Stomach smooth muscle (tissue), 2 donors: ENCODE measurements around the gene UBAP2L.
"Not testable (repeated sequence)": the region's sequence is repeated elsewhere in the genome, so short reads cannot be mapped to it uniquely, and the experiment has no call there.

Source experiments
- H3K27ac ChIP-seq: one replicate; pipeline ENCODE4 v1.7.0; 2013; ENCODE audit warnings: mild to moderate bottlenecking, low read length, inconsistent platforms
- H3K27me3 ChIP-seq, 2 donors: one replicate each; pipeline ENCODE4 v1.7.0; 2013; ENCODE audit warnings: low read length in 2 of 2; ENCODE audit not compliant: insufficient read depth in 2 of 2, control insufficient read depth in 1 of 2
- H3K36me3 ChIP-seq, 2 donors: one replicate each; pipeline ENCODE4 v1.7.0; 2013; ENCODE audit warnings: low read length in 2 of 2; ENCODE audit not compliant: control insufficient read depth in 2 of 2, insufficient read depth in 2 of 2
- H3K4me1 ChIP-seq: one replicate; pipeline ENCODE4 v1.7.0; 2013; ENCODE audit warnings: low read length; ENCODE audit not compliant: control insufficient read depth, insufficient read depth
- H3K4me3 ChIP-seq, 2 donors: one replicate each; pipeline ENCODE4 v1.7.0; 2013; ENCODE audit warnings: low read length in 2 of 2
- H3K9ac ChIP-seq, 2 donors: one replicate each; pipeline ENCODE4 v1.7.0; 2013; ENCODE audit warnings: low read length in 2 of 2, mild to moderate bottlenecking in 1 of 2
- H3K9me3 ChIP-seq, 2 donors: one replicate each; pipeline ENCODE4 v1.7.0; 2013; ENCODE audit warnings: low read length in 2 of 2; ENCODE audit not compliant: control insufficient read depth in 2 of 2
- donor health status: healthy.
- donor health status: Pancreatic carcinoma.

UBAP2L gene

GRCh38 chr1:154312229-154313065 is 91.7 kb downstream of the UBAP2L start:
- not testable (repeated sequence) for H3K9me3 ChIP-seq, H3K4me3 ChIP-seq, H3K27ac ChIP-seq, H3K36me3 ChIP-seq, H3K9ac ChIP-seq, H3K27me3 ChIP-seq, H3K4me1 ChIP-seq

- no peaks in the 10 kb centered on the region for H3K36me3 ChIP-seq
- H3K9ac ChIP-seq = no peak overlapping the region
- H3K4me3 ChIP-seq = no peak overlapping the region
- no peaks in the 10 kb centered on the region for H3K4me1 ChIP-seq
- no peaks in the 10 kb centered on the region for H3K27me3 ChIP-seq
- H3K27ac ChIP-seq = no peak overlapping the region
- no peaks in the 10 kb centered on the region for H3K9me3 ChIP-seq
These were observed 92.3 kb downstream of the UBAP2L start for GRCh38 chr1:154313066-154313356.

- H3K9me3 ChIP-seq, H3K36me3 ChIP-seq, H3K27ac ChIP-seq, H3K4me3 ChIP-seq, H3K4me1 ChIP-seq, H3K27me3 ChIP-seq, H3K9ac ChIP-seq: not testable (repeated sequence)
These were observed 93.5 kb downstream of the UBAP2L start for GRCh38 chr1:154314226-154314625.

- Histone ChIP-seq H3K4me3 (no peak overlapping the region), H3K27me3 (no peaks in the 10 kb centered on the region), H3K4me1 (no peaks in the 10 kb centered on the region), H3K9ac (no peak overlapping the region), H3K9me3 (no peaks in the 10 kb centered on the region), H3K36me3 (no peaks in the 10 kb centered on the region), H3K27ac (no peak overlapping the region)
These were observed 95.9 kb downstream of the UBAP2L start for GRCh38 chr1:154316704-154317103.

DNA sequence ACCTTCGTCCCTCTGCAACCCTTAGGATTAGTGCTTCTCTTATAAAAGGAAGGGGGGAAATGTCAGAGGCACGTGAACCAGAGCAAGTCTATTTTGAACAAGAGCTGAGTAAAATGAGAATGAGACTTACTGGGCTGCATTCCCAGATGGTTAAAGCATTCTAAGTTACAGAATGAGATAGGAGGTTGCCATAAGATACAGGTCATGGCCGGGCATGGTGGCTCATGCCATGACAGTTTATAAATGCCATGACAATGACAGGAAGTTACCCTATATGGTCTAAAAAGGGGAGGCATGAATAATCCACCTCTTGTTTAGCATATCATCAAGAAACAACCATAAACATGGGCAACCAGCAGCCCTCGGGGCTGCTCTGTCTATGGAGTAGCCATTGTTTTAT is 97.6 kb downstream of the UBAP2L start:
- no peaks in the 10 kb centered on the region for H3K36me3 ChIP-seq
- H3K9me3 ChIP-seq = no peaks in the 10 kb centered on the region
- H3K4me1 ChIP-seq = no peaks in the 10 kb centered on the region
- peaks cover 0 to 9% of the 10 kb centered on the region in 2 donors for H3K27me3 ChIP-seq
- H3K4me3 ChIP-seq = no peak overlapping the region
- H3K9ac ChIP-seq = no peak overlapping the region
- H3K27ac ChIP-seq = no peak overlapping the region
